ENCODE data around the gene FKBP9. TPM values are rescaled to one million over a fixed set of nuclear protein-coding genes. Genes with fewer than 3 reads are reported as not detected.
A peak's percentile ranks its signal among the peaks of the same experiment; 100 is the strongest.

Gene FKBP9
- total RNA-seq, 1 donor: 420 TPM

DNA sequence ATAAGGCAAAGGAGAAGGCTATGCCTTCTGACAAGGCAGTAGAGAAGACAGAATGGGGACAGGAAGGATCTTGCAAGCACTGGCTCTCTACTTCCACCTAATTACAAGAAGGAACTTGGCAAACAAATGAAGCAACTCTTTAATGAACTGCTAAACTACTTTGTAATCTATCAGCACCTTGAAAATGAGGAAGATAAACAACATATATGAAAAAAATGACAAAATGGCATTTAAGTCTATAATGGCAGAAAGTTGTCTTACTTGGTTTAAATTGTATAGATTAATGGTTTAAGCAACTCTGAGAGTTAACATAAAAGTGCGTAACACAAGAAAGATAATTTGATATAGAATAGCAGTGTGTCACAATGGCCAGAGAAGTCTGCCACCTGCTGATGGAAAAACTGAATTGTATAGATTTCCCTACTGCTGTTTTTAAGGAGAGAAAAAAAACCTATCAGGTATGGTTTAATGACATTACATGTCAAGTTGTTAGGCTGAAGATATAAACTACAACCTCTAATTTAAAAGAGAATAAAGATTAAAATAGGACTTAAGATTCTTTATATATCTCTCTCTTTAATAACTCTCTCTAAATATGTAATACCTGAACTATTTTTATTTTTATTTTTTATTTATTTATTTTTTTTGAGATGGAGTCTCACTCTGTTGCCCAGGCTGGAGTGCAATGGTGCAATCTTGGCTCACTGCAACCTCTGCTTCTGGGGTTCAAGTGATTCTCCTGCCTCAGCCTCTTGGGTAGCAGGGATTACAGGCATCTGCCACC, 93.5 kb downstream of the FKBP9 start:
- H3K4me2 ChIP-seq (ENCODE audit: insufficient read depth, low read length): no peak overlapping the region
- peaks cover 2% of the 10 kb centered on the region for H3K4me1 ChIP-seq (ENCODE audit: insufficient read depth, low read length)
- H3K27me3 ChIP-seq (ENCODE audit: insufficient read depth, low read length): no peaks in the 10 kb centered on the region
- H4K20me1 ChIP-seq (ENCODE audit: insufficient read depth, low read length): peaks cover 7% of the 10 kb centered on the region
- TF ChIP-seq, protein P1, sequence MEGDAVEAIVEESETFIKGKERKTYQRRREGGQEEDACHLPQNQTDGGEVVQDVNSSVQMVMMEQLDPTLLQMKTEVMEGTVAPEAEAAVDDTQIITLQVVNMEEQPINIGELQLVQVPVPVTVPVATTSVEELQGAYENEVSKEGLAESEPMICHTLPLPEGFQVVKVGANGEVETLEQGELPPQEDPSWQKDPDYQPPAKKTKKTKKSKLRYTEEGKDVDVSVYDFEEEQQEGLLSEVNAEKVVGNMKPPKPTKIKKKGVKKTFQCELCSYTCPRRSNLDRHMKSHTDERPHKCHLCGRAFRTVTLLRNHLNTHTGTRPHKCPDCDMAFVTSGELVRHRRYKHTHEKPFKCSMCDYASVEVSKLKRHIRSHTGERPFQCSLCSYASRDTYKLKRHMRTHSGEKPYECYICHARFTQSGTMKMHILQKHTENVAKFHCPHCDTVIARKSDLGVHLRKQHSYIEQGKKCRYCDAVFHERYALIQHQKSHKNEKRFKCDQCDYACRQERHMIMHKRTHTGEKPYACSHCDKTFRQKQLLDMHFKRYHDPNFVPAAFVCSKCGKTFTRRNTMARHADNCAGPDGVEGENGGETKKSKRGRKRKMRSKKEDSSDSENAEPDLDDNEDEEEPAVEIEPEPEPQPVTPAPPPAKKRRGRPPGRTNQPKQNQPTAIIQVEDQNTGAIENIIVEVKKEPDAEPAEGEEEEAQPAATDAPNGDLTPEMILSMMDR (IDR thresholded peaks at IDR 0.05; ENCODE audit: extremely low read depth, low read depth, low read length): peak; percentile 68
- peaks cover 87% of the 10 kb centered on the region for H3K79me2 ChIP-seq (ENCODE audit: insufficient read depth, low read length)
- no peak overlapping the region for H2AFZ ChIP-seq (ENCODE audit: low read length)
- H3K36me3 ChIP-seq (ENCODE audit: insufficient read depth, low read length): no peaks in the 10 kb centered on the region
- no peak overlapping the region for H3K27ac ChIP-seq (ENCODE audit: low read depth, low read length)
- no peaks in the 10 kb centered on the region for H3K9me3 ChIP-seq (ENCODE audit: low read depth, low read length)
- no peak overlapping the region for H3K4me3 ChIP-seq (ENCODE audit: insufficient read depth, low read length)
- peak; percentile 69 for DNase-seq (ENCODE audit: insufficient read length, low spot score, missing footprints)

GRCh38 chr7:33053721-33054120, 96.5 kb downstream of the FKBP9 start:
- no peaks in the 10 kb centered on the region for H3K9me3 ChIP-seq (ENCODE audit: low read depth, low read length)
- peaks cover 2% of the 10 kb centered on the region for H3K4me1 ChIP-seq (ENCODE audit: insufficient read depth, low read length)
- TF ChIP-seq, protein P1 (IDR thresholded peaks at IDR 0.05; ENCODE audit: extremely low read depth, low read depth, low read length): no peak
- H4K20me1 ChIP-seq (ENCODE audit: insufficient read depth, low read length): peaks cover 7% of the 10 kb centered on the region
- H3K36me3 ChIP-seq (ENCODE audit: insufficient read depth, low read length): no peaks in the 10 kb centered on the region
- H3K79me2 ChIP-seq (ENCODE audit: insufficient read depth, low read length): peaks cover 90% of the 10 kb centered on the region
- H2AFZ ChIP-seq (ENCODE audit: low read length): no peak overlapping the region
- no peaks in the 10 kb centered on the region for H3K27me3 ChIP-seq (ENCODE audit: insufficient read depth, low read length)
- no peak overlapping the region for H3K4me2 ChIP-seq (ENCODE audit: insufficient read depth, low read length)
- peak overlapping the region; percentile 24 for H3K27ac ChIP-seq (ENCODE audit: low read depth, low read length)
- no peak overlapping the region for H3K4me3 ChIP-seq (ENCODE audit: insufficient read depth, low read length)
- no peak for DNase-seq (ENCODE audit: insufficient read length, low spot score, missing footprints)

- Histone ChIP-seq H3K4me1 (ENCODE audit: insufficient read depth, low read length) (peaks cover 2% of the 10 kb centered on the region), H3K4me3 (ENCODE audit: insufficient read depth, low read length) (no peak overlapping the region), H3K9me3 (ENCODE audit: low read depth, low read length) (no peaks in the 10 kb centered on the region), H3K4me2 (ENCODE audit: insufficient read depth, low read length) (no peak overlapping the region), H4K20me1 (ENCODE audit: insufficient read depth, low read length) (peaks cover 7% of the 10 kb centered on the region), H3K27me3 (ENCODE audit: insufficient read depth, low read length) (no peaks in the 10 kb centered on the region), H3K36me3 (ENCODE audit: insufficient read depth, low read length) (no peaks in the 10 kb centered on the region), H3K27ac (ENCODE audit: low read depth, low read length) (peak overlapping the region; percentile 24), H2AFZ (ENCODE audit: low read length) (no peak overlapping the region), H3K79me2 (ENCODE audit: insufficient read depth, low read length) (peaks cover 91% of the 10 kb centered on the region)
- peak; percentile 79 for DNase-seq (ENCODE audit: insufficient read length, low spot score, missing footprints)
- TF ChIP-seq, protein P1 (IDR thresholded peaks at IDR 0.05; ENCODE audit: extremely low read depth, low read depth, low read length): no peak
These were observed 97.2 kb downstream of the FKBP9 start for GRCh38 chr7:33054261-33054964.

DNA sequence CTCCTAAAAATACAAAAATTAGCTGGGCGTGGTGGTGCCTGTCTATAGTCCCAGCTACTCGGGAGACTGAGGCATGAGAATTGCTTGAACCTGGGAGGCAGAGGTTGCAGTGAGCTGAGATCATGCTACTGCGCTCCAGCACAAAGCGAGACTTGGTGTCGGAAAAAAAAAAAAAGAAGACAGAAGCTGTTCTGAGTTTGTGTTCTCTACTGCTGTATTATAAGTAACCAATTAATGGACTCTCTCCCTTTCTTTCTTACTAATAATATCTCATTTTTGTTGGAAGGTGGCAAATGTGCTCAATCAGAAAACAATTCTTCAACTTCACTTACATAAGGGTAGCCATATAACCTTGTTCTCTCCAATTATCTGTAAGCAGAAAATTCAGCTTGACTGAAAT, 97.9 kb downstream of the FKBP9 start:
- no peak for DNase-seq (ENCODE audit: insufficient read length, low spot score, missing footprints)

More for the DNA sequence above, 97.9 kb downstream of the FKBP9 start:
- H3K79me2 ChIP-seq (ENCODE audit: insufficient read depth, low read length): peaks cover 93% of the 10 kb centered on the region
- no peak overlapping the region for H3K4me2 ChIP-seq (ENCODE audit: insufficient read depth, low read length)
- no peak overlapping the region for H3K4me3 ChIP-seq (ENCODE audit: insufficient read depth, low read length)
- H2AFZ ChIP-seq (ENCODE audit: low read length): no peak overlapping the region
- H4K20me1 ChIP-seq (ENCODE audit: insufficient read depth, low read length): peaks cover 3% of the 10 kb centered on the region
- TF ChIP-seq, protein P1 (IDR thresholded peaks at IDR 0.05; ENCODE audit: extremely low read depth, low read depth, low read length): no peak
- no peaks in the 10 kb centered on the region for H3K36me3 ChIP-seq (ENCODE audit: insufficient read depth, low read length)
- H3K27ac ChIP-seq (ENCODE audit: low read depth, low read length): no peak overlapping the region
- peaks cover 2% of the 10 kb centered on the region for H3K4me1 ChIP-seq (ENCODE audit: insufficient read depth, low read length)
- no peaks in the 10 kb centered on the region for H3K27me3 ChIP-seq (ENCODE audit: insufficient read depth, low read length)
- no peaks in the 10 kb centered on the region for H3K9me3 ChIP-seq (ENCODE audit: low read depth, low read length)

Data from osteoblast (primary cell).